Osteoblast (primary cell): ENCODE results near the gene PEX26. TPM values are rescaled to one million over a fixed set of nuclear protein-coding genes. Genes with fewer than 3 reads are reported as not detected.

Experiments used
- DNase-seq: peaks from one replicate; pipeline ENCODE4 v3.0.0; 2011; ENCODE audit warnings: low spot score, mixed read lengths; ENCODE audit not compliant: insufficient read length; ENCODE audit errors: missing footprints
- H2AFZ ChIP-seq: 2 replicates; pipeline ENCODE4 v1.6.0; 2011; ENCODE audit warnings: mild to moderate bottlenecking, low read length
- H3K27ac ChIP-seq: 2 replicates; pipeline ENCODE4 v1.5.1; 2011; ENCODE audit warnings: mild to moderate bottlenecking, low read depth, low read length, moderate library complexity
- H3K27me3 ChIP-seq: 2 replicates; pipeline ENCODE4 v1.6.0; 2012; ENCODE audit warnings: mild to moderate bottlenecking, control low read depth, inconsistent platforms, low read length, moderate library complexity; ENCODE audit not compliant: insufficient read depth
- H3K36me3 ChIP-seq: 2 replicates; pipeline ENCODE4 v1.5.1; 2011; ENCODE audit warnings: mild to moderate bottlenecking, low read length, control low read depth, moderate library complexity; ENCODE audit not compliant: insufficient read depth
- H3K4me1 ChIP-seq: 2 replicates; pipeline ENCODE4 v1.5.1; 2011; ENCODE audit warnings: mild to moderate bottlenecking, low read length, control low read depth, moderate library complexity; ENCODE audit not compliant: insufficient read depth
- H3K4me2 ChIP-seq: 2 replicates; pipeline ENCODE4 v1.6.0; 2011; ENCODE audit warnings: mild to moderate bottlenecking, low read length; ENCODE audit not compliant: insufficient read depth
- H3K4me3 ChIP-seq: fragments of 200-600 bp; sonication (generic); 3 replicates; pipeline ENCODE4 v1.5.1; 2012; ENCODE audit warnings: mild to moderate bottlenecking, low read length, inconsistent platforms; ENCODE audit not compliant: insufficient read depth
- H3K79me2 ChIP-seq: 2 replicates; pipeline ENCODE4 v1.6.0; 2012; ENCODE audit warnings: mild to moderate bottlenecking, low read length, control low read depth, inconsistent platforms; ENCODE audit not compliant: insufficient read depth
- H3K9me3 ChIP-seq: 2 replicates; pipeline ENCODE4 v1.5.1; 2011; ENCODE audit warnings: low read depth, low read length, control low read depth
- H4K20me1 ChIP-seq: 2 replicates; pipeline ENCODE4 v1.6.0; 2012; ENCODE audit warnings: mild to moderate bottlenecking, low read length, control low read depth; ENCODE audit not compliant: insufficient read depth
- total RNA-seq: library from RNA; depleted of rRNA; stranded (reverse); fragments of >200 nt; gene quantifications from 2 replicates; pipeline ENCODE4 v1.2.3, GENCODE V29; 2012
- TF ChIP-seq, protein P1 (sequence below): IDR thresholded peaks from 2 replicates; pipeline ENCODE4 v1.5.1; 2011; ENCODE audit warnings: mild to moderate bottlenecking, low read depth, low read length, moderate library complexity; ENCODE audit errors: extremely low read depth

The PEX26 gene
- total RNA-seq, 1 donor, result 26.8 TPM

DNA sequence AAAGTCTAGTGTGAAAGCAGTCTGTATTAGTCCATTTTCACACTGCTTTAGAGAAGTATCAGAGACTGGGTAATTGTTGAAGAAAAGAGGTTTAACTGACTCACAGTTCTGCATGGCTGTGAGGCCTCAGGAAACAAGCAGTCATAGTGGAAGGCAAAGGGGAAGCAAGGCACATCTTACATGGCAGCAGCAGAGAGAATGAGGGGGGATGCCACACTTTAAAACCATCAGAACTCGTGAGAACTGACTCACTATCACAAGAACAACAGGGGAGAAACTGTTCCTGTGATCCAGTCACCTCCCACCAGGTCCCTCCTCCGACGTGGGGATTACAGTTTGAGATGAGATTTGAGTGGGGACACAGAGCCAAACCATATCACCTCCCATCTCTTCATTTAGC, 19.0 kb downstream of the PEX26 start:
- H3K27me3 ChIP-seq, result no peaks in the 10 kb centered on the region
- TF ChIP-seq, protein P1, sequence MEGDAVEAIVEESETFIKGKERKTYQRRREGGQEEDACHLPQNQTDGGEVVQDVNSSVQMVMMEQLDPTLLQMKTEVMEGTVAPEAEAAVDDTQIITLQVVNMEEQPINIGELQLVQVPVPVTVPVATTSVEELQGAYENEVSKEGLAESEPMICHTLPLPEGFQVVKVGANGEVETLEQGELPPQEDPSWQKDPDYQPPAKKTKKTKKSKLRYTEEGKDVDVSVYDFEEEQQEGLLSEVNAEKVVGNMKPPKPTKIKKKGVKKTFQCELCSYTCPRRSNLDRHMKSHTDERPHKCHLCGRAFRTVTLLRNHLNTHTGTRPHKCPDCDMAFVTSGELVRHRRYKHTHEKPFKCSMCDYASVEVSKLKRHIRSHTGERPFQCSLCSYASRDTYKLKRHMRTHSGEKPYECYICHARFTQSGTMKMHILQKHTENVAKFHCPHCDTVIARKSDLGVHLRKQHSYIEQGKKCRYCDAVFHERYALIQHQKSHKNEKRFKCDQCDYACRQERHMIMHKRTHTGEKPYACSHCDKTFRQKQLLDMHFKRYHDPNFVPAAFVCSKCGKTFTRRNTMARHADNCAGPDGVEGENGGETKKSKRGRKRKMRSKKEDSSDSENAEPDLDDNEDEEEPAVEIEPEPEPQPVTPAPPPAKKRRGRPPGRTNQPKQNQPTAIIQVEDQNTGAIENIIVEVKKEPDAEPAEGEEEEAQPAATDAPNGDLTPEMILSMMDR, result no peak
- H3K79me2 ChIP-seq, result no peaks in the 10 kb centered on the region
- no peak overlapping the region for H3K27ac ChIP-seq
- H3K4me3 ChIP-seq, result no peak overlapping the region
- no peaks in the 10 kb centered on the region for H4K20me1 ChIP-seq
- no peak overlapping the region for H3K4me2 ChIP-seq
- H3K9me3 ChIP-seq, result no peaks in the 10 kb centered on the region
- H3K4me1 ChIP-seq, result peaks cover 8% of the 10 kb centered on the region
- H3K36me3 ChIP-seq, result no peaks in the 10 kb centered on the region
- H2AFZ ChIP-seq, result no peak overlapping the region
- DNase-seq, result no peak

DNA sequence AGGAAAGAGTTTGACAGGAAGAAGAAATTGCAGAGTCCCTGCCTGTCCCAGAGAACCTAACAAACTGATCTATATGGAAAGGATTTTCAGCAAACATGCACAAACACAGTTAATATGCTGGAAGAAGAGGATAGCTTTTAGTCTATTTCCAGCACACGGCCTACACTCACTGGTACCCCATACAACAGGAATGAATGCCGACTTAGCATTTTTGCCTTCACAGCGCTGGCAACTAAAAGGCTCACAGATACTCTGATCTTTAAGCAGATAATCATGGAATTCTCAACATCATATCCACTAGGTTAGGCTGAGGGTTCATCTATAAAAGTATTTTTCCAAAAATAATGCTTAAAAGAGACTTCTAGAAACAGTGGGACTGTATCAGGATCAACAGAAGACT, 23.0 kb downstream of the PEX26 start:
- H3K4me3 ChIP-seq, result no peak overlapping the region
- H4K20me1 ChIP-seq, result peaks cover 2% of the 10 kb centered on the region
- H3K9me3 ChIP-seq, result no peaks in the 10 kb centered on the region
- DNase-seq, result no peak
- no peak overlapping the region for H3K4me2 ChIP-seq
- no peaks in the 10 kb centered on the region for H3K79me2 ChIP-seq
- no peaks in the 10 kb centered on the region for H3K27me3 ChIP-seq
- peaks cover 6% of the 10 kb centered on the region for H3K4me1 ChIP-seq
- no peaks in the 10 kb centered on the region for H3K36me3 ChIP-seq
- H3K27ac ChIP-seq, result no peak overlapping the region
- TF ChIP-seq, protein P1, result no peak
- no peak overlapping the region for H2AFZ ChIP-seq

DNA sequence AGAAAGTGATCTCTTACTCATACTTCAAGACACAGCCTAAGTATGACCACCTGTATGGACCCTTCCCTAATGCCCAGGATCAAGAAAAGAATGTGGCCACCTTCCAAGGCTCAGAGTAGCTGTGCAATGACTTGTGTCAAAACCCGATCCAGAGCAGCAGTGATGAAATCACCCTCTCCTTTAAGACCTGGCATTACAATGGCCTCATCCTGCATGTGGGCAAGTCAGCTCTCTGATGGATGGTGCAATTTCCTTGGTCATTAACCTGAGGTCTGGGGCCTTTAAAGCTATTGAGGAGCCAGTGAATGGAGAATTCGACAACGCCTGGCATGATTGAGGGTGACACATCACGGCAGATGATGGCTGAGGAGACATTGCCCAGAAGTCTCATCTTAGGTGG, 23.7 kb downstream of the PEX26 start:
- no peaks in the 10 kb centered on the region for H3K9me3 ChIP-seq
- DNase-seq, result no peak
- no peak overlapping the region for H3K4me3 ChIP-seq
- H3K27me3 ChIP-seq, result no peaks in the 10 kb centered on the region
- H3K27ac ChIP-seq, result no peak overlapping the region
- peaks cover 5% of the 10 kb centered on the region for H4K20me1 ChIP-seq
- H3K36me3 ChIP-seq, result no peaks in the 10 kb centered on the region
- H3K4me2 ChIP-seq, result no peak overlapping the region
- H2AFZ ChIP-seq, result no peak overlapping the region
- TF ChIP-seq, protein P1, result no peak
- H3K4me1 ChIP-seq, result peaks cover 6% of the 10 kb centered on the region
- no peaks in the 10 kb centered on the region for H3K79me2 ChIP-seq

DNA sequence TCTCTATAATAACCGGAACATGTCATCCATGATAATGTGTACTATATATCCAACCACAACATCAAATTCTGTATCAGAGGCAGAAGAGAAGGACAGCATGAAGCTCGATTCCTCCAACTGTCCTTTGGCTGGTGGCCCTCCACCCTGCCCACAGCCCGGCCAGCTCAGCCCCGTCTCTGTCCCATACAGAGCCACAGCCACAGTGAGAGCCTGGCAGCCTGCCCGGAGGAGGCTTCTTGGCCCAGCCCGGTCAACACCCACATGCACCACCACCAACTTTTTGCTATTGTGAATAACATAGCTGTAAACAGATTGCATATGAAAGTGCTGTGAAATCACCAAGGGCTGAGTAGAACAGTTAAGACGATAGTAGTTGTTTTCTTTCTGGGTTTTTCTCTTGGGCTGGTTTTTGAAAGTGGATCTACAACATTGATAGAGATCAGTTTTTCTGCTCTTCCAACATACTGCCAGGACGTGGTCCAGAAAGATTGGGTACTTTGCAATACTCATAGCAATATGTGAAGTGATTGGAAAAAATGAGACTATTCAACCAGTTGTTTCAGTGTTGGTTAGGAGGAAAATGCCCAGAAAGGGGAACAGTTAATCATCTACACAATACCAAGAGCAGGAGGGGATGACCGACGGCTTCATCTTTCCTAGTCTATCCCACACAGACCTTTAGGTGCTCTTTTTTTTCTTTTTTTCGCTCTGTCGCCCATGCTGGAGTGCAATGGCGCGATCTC, 25.9 kb downstream of the PEX26 start:
- H3K36me3 ChIP-seq, result no peaks in the 10 kb centered on the region
- H3K4me2 ChIP-seq, result no peak overlapping the region
- H2AFZ ChIP-seq, result no peak overlapping the region
- H3K4me1 ChIP-seq, result peaks cover 6% of the 10 kb centered on the region
- H3K4me3 ChIP-seq, result no peak overlapping the region
- H3K79me2 ChIP-seq, result no peaks in the 10 kb centered on the region
- TF ChIP-seq, protein P1, result no peak
- no peaks in the 10 kb centered on the region for H3K9me3 ChIP-seq
- peaks cover 5% of the 10 kb centered on the region for H4K20me1 ChIP-seq
- no peak for DNase-seq
- no peaks in the 10 kb centered on the region for H3K27me3 ChIP-seq
- no peak overlapping the region for H3K27ac ChIP-seq
